Suppressor macrophage treated with lipopolysaccharide for 1 hour (primary cell): ENCODE results near the gene RTF2.
A peak's percentile ranks its signal among the peaks of the same experiment; 100 is the strongest.

Experiments used
- DNase-seq, 3 donors: peaks; one replicate each; pipeline ENCODE4 v3.0.0-alpha.2; 2020 to 2022

RTF2 gene

DNA sequence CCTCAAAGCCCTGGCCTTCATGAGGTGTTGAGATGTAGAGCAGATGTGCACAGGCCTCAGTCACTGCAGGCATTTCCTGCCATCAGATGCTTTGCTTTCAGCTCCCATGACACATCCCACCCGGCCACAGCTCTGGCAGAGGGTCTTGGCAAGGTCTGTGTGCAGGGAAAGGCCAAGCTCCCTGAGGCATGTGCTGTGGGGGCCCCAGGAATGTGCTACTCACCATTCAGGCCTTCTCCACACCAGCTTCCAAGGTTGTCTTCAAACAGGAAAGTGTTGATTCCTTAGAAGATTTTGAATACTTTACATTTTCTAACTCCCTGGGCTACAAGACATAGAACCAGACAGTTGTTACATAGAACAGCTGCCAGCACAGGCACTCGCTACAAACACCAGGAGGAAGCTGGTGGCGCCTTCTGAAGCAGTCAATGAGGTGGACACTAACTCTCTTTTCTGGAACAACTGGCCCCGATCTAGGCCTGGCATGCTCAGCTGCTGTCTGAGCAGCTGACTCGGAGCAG, 28.6 kb upstream of the RTF2 start:
- DNase-seq, result no peak

DNA sequence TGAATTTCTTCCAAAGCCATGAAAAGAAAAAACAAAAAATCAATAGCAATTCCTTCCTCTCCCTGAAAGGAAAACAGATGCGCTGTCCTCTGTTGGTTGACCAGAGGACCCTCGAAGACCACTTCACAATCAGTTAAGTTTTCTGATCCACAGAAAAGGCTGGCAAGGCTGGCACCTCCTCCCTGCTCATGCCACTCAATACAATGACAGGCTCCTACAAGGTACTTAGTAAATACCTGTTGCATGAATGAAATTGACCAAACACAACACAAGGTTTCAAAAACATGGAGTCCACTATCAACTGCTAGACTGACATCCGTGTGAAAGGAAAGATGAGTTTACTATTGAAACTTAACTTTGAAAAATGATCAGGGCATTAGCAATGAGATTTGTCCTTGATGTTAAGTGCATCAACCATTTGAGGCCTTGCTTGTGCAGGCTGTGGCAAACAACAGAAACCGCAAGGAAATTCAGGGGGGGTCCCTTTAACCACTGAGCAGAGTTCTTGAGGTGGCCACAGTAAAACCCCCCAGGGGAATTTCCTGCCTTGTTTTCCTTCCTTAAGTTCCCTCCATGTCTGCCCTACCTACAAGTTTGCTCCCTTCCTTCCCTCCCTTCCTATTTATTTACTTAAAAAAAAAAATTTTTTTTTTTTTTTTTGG, 27.9 kb upstream of the RTF2 start:
- DNase-seq, result peak in 2 of 3 donors; percentile 37 to 41

DNA sequence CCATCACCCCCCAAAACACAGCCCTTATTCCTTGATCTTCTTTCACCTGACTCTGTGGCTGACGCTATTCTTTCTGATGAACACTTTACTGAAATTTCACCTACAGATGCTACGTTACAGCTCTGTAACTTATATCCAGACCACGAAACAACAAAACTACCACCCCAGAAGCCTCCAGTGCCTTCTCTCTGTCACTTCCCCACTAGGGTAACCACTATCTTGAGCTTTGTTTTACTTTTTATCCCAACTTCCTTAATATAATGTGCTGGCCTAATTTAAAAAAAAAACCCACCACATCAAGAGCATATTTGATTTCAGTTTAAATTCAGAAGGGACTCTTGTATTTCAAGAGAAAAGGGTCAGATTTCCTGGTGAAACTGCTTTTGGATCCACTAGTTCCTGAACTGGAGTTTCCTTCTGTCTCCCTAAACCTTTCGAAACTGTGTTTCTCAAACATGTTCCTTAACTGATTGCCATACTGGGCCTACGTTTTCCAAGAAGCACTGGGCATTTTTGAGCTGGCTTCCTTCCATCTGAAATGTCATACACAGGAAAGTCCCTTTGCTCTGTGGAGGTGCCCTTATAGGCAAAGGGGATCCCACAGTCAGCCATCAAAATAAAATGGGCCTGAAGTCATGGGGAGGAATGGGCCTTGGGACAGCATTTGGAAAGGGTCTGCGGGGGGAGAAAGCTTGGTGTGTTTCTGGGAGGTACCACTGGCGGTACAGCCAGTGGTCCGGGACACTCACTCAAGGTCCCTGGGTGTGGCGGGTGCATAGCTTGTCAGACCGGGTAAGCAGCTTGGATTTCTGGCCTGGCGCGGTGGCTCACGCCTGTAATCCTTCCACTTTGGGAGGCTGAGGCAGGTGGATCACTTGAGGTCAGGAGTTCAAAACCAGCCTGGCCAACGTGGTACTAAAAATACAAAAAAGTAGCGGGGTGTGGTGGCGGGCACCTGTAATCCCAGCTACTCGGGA, 25.8 kb upstream of the RTF2 start:
- DNase-seq, result peak; percentile 87 to 97 (median 91)

DNA sequence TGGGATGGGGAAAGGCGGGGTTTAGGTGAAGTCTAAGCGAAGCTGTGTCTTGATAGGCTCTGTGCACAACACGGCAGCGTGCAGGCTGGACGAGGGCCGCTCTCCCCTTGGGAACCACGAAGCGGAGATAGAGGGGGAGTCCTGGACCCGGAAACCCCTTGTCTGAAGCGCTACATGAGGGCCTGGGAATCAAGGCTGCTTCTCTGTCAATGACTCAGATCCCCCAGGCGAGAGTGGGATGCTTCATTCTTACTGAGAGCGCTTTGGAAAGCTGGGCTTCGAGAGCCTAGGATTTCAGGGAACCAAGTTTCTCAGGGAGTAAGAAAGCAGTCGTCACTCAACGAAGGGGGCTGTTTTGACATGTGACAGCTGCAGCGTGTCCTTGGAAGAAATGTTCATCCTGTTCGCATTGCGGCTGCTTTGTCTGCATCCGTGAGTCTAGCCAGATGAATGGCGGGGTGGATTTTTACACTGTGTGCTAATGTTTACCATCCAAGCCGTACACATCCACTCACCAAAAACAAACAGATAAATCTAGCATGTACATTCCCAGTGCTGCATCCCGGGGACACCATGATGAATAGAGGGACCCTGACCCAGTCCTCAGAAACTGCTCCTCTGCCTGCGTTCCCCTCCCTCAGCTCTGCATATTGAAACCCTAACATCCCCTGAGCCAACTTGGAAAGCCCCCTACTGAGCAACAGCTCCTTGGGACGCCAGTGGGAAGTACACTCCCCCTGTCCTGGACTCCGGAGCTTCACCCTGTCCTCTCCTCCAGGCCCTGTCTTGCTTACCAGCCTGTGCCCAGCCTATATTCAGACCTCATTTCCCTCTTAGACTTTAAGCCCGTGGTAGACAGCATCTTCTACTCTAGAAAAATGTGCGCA, 24.5 kb upstream of the RTF2 start:
- no peak for DNase-seq

DNA sequence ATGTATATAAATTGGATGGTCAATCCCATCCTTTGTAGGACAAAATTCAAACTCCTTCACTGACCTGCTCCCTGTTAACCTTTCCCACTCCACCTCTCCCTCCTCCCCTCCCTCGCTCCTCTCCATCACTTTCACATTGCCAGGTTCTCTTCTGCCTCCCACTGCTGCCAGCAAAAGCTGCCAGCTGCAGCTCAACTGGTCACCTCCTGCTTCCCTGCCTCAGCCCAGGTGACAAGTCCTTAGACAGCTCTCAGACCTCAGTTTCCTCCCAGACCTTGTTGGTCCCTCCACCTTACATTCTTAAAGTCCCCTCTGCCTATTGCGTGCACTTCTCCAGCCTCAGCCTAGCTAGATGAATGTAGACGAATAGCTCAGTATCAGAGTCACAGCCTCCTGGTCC, 23.3 kb upstream of the RTF2 start:
- no peak for DNase-seq

DNA sequence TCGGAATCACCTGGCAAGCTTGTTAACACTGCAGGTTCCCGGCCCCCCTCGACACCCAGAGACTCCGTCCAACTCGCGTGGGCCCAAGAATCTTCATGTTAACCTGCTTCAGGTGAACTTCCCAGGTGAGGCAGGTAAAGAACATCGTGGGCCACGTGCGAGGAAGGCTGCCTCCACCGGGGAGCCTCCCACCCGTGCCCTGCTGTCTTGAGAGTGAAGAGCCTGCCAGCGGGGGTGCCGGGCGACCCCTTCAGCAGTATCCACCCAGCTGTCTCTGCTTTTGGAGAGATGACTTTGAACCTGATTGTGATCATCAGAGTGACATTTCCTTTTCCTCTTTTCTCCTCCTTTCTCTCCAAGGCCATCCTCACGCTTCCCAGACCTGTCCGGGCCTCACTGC, 22.9 kb upstream of the RTF2 start:
- DNase-seq, result no peak

DNA sequence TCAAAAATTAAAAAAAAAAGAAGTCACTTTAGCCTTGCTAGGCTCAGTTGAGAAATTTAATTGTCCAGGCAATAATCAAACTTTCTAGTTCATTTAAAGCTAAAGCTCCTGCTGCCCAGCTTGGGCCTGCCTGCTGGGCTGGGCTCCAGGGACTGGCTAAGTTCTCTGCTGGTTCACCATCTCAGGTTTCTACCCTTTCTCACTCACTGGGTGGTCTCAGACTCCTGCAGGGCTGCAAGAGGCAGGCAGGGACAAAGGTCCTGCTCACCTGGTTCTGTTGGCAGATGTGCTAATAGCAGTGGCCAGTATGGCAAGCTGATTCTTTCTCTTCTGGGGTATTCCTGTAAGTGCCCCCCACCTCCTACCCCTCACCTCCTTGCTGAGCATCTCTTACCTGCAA, 21.2 kb upstream of the RTF2 start:
- DNase-seq, result no peak

DNA sequence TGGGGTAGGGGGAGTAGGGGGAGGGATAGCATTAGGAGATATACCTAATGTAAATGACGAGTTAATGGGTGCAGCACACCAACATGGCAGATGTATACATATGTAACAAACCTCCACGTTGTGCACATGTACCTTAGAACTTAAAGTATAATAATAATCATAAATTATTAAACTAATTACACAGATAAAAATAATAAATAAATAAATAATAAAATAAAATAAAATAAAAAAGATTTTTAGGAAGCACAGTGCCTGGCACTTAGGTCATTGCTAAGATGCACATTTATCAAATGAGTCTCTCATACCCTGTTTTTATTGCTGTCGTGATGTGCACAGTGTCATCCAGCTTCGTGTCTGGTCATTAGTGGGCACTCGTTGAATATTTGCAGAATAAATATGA, 19.0 kb upstream of the RTF2 start:
- no peak for DNase-seq

DNA sequence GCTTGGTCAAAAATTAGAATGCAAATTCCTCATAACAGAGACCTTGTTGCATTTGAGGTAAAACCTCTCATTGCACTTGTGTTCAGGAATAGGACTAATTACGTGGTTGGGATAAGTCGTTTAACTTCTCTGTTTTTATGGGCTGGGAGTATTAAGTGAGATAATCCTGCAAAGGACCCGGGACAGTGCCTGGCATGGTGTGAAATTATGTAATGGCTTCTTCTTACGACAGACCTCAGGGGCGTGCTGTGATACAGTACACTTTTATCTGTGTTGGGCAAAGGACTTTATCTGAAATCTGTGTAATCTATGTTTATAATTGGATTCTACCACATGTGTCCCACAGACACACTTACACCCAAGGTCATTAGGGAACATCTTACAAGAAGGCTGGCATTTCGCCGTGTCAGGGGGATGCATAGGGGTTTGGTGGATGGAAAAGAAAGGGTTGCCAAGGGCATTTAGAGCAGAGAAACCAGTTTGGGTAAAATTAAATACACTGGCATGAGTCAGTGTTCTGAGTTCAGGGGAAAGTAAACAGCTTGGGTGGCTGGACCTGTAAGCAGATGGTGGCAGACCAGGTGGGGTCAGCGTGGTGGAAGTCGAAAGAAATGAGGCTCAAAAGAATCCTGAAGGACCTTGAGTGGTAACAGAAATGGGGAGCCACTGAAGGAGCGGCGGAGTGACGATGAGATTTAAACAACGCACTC, 17.2 kb upstream of the RTF2 start:
- DNase-seq, result no peak

DNA sequence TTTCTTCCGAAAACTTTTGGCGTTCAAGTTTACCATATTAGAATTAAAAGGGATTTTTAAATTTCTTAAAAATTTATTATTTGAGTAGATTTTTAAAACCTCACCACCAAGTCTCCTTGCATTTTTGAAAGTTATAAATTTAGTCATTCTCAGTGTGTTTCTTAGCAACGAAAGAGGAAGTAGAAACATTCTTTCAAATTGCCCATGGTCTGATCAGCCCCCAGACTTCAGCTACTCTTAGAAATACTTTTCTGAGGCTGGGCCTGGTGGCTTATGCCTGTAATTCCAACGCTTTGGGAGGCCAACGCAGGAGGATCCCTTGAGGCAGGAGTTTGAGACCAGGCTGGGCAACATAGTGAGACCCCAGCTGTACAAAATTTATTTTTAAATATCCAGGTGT, 15.1 kb upstream of the RTF2 start:
- peak; percentile 48 to 71 (median 63) for DNase-seq

DNA sequence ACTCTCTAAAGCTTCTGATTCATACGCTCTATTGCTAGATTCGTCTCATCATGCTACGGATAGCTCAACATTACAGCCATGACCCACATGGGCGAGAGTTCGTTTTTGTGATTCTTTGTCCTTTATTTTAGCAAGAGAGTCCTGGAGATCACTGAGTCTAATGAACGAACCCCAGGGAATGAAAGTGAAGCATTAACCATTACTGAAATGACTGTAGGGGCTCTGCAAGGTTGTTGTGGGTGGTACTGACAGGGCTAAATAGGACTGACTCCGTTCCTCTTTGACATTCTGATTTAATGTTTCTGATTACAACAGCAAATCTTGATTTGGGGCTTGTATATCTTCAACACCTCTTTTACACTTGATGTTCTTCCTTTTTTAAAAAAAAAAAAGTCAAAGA, 13.7 kb upstream of the RTF2 start:
- DNase-seq, result no peak

DNA sequence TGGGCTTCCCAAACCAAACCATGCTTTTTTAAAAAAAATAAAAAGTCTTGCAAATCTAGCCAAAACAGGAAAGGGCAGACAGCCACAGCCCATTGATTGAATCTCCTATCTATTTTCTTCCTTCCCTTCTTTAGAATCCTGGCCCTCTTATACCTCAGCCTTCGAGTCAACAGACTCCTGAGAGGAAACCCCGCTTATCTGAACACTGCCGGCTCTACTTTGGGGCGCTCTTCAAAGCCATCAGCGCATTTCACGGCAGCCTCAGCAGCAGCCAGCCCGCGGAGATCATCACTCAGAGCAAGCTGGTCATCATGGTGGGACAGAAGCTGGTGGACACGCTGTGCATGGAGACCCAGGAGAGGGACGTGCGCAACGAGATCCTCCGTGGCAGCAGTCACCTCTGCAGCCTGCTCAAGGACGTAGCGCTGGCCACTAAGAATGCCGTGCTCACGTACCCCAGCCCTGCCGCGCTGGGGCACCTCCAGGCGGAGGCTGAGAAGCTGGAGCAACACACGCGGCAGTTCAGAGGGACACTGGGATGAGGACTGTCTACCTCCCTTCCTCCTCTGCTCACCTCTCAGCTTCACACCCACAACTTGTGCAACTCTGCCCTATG, 10.1 kb upstream of the RTF2 start:
- no peak for DNase-seq

DNA sequence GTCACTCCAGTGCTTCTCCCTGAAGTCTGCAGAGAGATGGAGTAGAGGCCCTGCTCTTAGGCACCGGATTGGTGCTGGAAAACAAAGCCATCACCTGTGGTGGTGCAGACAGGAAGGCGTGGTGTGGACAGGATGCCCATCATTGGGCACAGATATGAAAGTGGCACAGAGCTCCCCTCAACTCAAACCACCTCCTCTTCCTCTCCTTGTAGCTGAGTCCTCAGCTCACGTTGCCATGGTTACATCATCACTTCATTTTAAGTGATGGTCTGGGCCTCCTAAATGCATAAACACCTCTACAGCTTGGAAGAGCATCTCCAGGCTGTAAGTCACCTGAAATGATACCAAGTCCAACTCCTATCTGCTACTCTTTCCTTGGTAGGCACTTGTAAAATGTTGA, 8.0 kb upstream of the RTF2 start:
- DNase-seq, result no peak

DNA sequence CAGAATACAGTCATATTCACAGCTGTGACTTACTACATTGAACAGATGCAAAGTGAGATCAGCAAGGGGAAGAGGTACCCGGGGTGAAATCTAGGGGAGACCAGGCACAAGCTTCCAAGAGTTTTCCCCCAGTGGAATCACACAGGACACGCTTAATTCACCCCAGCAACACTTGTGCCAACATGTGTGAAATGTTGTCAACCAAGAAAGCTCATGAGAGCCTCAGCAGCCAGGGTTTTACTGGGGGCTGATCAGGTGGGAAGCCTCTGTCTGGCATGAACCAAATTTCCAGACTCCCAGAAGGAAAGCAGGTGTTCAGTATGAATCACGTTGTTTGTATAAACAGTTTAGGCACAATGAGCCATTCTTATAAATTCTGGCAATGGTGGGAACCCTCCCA, 6.9 kb upstream of the RTF2 start:
- no peak for DNase-seq

DNA sequence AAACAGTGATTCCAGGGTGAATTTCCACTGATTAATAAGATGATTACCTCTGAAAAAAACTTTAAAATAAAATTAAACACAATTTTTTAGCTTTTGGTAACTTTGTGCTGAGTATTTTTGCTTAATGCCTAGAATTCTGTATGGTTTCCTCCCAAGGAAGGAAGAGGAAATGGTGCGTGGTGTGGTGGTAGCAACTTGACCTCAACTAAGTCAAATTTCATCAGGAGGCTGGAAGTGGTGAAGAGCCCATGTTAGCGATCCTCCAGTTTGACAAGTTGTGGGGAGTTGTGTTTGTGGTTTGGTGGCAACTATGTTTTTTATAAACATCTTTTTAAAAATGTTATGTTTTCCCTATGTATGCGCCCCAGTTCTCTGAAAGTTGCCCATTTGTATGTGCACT, 5.0 kb upstream of the RTF2 start:
- DNase-seq, result peak; percentile 22 to 41 (median 35)

DNA sequence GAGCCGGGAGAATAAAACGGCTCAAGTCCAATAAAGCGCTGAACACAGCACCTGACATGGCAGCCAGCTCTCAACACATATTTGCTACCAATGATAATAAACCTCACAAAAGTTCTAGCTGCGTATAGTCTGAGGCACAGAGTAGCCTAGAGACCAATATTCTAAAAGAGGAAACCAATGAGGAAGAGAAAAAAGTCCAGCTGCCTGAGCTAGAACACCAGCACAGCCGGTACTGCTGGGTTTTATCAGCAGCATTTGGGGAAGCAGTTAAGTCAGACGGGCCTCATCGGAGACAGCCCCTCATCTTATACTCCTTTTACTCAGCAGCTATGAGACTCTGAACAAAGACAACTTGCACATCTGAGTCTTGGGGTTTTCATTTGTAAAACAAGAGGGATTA, 2.4 kb upstream of the RTF2 start:
- DNase-seq, result peak; percentile 71 to 83 (median 79)

DNA sequence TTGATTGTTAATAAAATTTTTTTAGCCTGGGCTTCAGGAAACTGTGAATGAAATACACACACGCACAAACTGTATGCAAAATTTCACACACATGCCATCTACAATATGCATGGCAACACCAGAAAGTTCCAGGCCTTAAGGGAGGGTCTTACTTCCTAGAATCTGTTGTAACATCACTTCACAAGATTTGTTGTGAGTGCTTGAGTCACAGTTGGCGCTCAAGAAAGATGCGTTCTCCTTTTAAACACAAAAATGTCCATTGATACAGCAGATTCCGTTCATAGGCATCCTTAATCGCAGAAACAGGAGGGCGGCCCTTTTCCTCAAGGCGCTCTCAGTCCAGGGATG, 485 bp upstream of the RTF2 start:
- DNase-seq, result no peak

DNA sequence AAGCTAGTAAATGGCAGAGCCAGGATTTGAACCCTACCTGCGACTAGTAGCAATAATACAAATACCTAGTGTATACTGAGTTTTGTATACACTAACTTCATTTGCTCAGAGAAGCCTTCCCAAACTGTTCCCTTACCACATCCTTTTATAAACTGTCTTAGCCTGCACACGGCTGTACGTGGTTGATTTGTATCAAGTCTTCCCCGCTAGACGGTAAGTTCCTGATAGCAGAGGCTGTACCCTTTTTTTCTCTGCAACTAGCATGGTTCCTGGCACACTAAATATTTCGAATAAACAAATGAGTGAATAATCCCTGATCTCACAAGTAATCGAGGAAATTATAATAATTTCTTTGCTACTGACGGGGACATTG, 636 bp downstream of the RTF2 start:
- no peak for DNase-seq

DNA sequence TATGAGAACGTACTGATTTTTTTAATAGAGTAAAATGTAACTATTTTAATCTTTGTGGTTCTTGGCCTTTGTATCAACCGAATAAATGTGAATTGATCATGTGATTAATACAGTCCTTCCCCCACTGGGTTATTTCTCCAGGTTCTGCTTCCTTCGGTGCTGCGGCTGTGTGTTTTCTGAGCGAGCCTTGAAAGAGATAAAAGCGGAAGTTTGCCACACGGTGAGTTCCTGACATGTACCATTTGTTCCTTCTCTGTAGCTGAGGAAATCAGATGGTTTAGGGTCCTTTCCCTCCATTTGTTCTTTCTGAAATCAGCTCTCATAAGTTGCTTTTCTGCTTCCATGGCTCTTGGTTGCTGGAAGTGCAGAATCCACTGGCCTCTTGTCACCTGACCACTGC, 15.5 kb downstream of the RTF2 start:
- peak; percentile 47 to 67 (median 51) for DNase-seq

DNA sequence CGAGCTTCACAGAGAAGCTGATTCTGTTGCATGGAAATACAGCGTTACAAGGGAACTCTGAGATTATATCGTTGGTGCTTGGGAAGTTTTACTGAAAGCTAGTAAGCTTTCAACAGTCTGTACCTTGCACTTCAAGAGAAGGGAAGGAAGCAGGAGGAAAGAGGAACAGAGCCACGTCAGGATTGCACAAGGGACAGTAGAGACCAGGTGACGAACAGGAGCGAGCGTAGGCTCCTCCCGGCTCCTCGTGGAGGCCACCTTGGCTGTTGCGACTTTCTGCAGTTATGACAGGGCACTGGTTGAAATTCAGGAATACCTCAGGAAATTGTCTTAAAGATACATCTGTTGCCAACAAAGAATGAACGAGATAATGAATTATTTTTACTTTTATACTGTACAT, 18.8 kb downstream of the RTF2 start:
- DNase-seq, result peak; percentile 16 to 31 (median 24)

DNA sequence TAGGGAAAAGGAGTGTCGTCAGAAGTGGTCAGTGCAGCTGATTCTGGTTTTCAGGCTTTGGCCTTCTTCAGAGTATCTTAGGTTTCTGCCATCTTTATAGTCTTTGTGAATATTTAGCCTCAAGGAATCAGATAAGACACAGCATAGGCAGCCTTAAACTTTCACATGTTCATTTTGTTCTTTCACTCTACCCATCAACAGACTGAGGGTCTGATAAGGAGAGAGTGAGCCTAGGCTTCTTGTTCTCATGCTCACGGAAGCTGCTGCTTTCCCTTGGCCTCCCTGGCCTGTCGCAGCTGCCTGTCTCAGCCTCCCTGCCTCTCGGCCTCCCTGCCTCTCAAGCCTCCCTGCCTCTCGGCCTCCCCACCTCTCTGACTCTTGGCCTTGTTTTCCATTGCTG, 20.1 kb downstream of the RTF2 start:
- no peak for DNase-seq

DNA sequence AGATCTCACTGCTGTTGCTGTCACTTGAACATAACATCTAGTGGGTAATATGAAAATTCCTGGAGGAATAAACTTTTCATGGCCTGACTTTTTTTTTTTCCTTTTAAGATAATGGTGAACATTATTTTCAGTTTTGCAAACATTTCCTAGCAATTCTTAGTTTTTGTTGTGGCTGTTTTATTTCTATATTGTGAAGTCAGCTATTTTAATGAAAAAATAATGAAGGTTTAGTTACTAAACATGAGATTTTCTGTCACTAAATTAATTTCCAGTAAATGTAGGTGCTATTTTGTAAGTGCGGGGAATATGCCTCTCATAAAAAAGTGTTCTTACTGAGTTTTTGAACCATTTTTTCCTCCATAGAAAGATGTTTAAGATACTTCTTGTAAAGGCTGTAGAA, 32.7 kb downstream of the RTF2 start:
- DNase-seq, result no peak
